AG04450 (cell line): ENCODE measurements around the gene NPAS3. TPM values are rescaled to one million over a fixed set of nuclear protein-coding genes. Genes with fewer than 3 reads are reported as not detected.

Experiments used
- CTCF ChIA-PET: fragments of 300-600, 350-600 bp; formaldehyde crosslinking; extraction: SDS; loops from one replicate; lab custom pipeline; 2022; ENCODE audit warnings: antibody characterized with exemption, inconsistent platforms; lab: Charles Lee
- POLR2A ChIA-PET: fragments of 350-600 bp; formaldehyde crosslinking; extraction: SDS; loops from one replicate; lab custom pipeline; 2021; ENCODE audit warnings: antibody characterized with exemption, inconsistent platforms; lab: Yijun Ruan, JAX
- DNase-seq: peaks from one replicate; pipeline ENCODE4 v3.0.0-alpha.2; 2011; ENCODE audit warnings: low read depth, low spot score
- H3K27ac ChIP-seq: one replicate; pipeline ENCODE4 v1.5.1; 2012; ENCODE audit warnings: low read depth, low read length, control low read depth
- H3K27me3 ChIP-seq: one replicate; pipeline ENCODE4 v1.6.0; 2012; ENCODE audit warnings: low read length; ENCODE audit not compliant: control insufficient read depth, insufficient read depth
- H3K4me3 ChIP-seq: 2 replicates; pipeline ENCODE4 v1.5.1; 2011; ENCODE audit warnings: mild to moderate bottlenecking, low read depth, low read length, control low read depth
- H3K9me3 ChIP-seq: 2 replicates; pipeline ENCODE4 v1.5.1; 2012; ENCODE audit warnings: low read length; ENCODE audit not compliant: control insufficient read depth, insufficient read depth
- CTCF ChIP-seq: IDR thresholded peaks from 2 replicates; pipeline ENCODE4 v1.5.1; 2011; ENCODE audit warnings: low read depth, low read length, control low read depth, inconsistent platforms
- polyA plus RNA-seq: library from polyadenylated mRNA; depleted of rRNA; stranded (reverse); fragments of >200 nt; gene quantifications from 2 replicates; pipeline ENCODE4 v1.2.3, GENCODE V29; 2011

Gene NPAS3
- polyA plus RNA-seq, 1 experiment, result not detected

DNA sequence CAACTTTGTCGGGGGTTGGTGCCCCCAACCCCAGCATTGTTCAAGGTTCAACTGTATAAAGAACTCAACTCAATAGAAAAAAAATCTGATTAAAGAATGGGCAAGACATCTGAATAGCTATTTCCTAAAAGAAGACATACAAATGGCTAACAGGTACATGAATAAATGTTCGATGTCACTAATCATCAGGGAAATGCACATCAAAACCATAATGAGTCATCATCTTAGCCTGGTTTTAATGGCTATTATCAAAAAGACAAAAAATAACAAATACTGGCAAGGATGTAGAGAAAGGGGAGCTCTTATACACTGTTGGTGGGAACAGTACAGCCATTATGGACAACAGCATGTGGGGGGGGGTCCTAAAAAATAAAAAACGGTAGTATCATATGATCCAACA, 28.7 kb downstream of the NPAS3 start:
- POLR2A ChIA-PET, result no interaction called here
- Histone ChIP-seq H3K9me3 (no peaks in the 10 kb centered on the region), H3K27me3 (no peaks in the 10 kb centered on the region), H3K27ac (no peak overlapping the region), H3K4me3 (no peak overlapping the region)
- CTCF ChIA-PET, result no interaction called here
- TF ChIP-seq CTCF, result no peak
- no peak for DNase-seq

DNA sequence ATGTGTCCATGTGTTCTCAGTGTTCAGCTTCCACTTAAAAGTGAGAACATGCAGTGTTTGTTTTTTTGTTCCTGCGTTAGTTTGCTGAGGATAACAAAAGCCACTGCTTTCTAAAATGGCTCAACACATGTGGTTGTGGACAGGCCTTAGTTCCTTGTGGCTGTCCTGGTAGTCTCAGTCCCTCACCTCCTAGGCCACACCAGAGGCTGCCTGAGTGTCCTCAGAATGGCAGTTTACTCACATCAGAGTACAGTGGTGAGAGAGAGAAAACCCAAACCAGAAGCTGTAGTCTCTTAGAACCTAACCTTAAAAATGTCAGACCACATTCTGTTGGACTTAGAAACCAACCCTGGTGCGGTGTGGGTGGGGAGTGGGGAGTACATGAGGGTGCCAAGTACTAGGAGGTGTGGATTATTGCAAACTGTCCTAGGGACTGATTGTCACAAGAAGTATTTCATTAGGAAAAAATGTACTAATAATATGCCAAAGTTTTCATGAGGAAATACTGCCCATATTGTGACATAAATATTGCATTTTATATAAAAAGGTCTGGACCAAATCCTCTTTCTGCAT, 30.4 kb downstream of the NPAS3 start:
- CTCF ChIA-PET, result no interaction called here
- TF ChIP-seq CTCF, result no peak
- H3K27me3 ChIP-seq, result no peaks in the 10 kb centered on the region
- H3K9me3 ChIP-seq, result no peaks in the 10 kb centered on the region
- POLR2A ChIA-PET, result no interaction called here
- no peak overlapping the region for H3K4me3 ChIP-seq
- no peak for DNase-seq
- no peak overlapping the region for H3K27ac ChIP-seq

DNA sequence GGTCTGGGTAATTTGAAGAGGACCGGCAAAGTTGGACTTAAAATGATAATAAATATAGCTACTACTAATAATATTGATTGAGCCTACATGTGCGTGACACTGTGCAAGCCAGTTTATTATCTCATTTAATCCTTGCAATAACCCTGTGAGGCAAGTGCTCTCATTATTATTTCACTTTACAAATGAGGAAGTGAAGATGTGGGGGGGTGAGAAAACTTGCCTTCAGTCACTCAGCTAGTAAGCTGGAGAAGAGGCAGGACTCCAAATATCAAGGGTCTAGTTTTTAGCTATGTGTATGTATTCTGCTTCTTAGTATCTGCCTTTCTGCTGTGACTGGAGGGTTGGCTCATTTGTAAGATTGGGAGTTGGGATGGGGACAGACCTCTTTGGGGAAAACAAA, 39.2 kb downstream of the NPAS3 start:
- Histone ChIP-seq H3K27me3 (no peaks in the 10 kb centered on the region), H3K27ac (no peak overlapping the region), H3K9me3 (no peaks in the 10 kb centered on the region), H3K4me3 (no peak overlapping the region)
- CTCF ChIA-PET, result no interaction called here
- no peak for TF ChIP-seq CTCF
- DNase-seq, result no peak
- POLR2A ChIA-PET, result no interaction called here

DNA sequence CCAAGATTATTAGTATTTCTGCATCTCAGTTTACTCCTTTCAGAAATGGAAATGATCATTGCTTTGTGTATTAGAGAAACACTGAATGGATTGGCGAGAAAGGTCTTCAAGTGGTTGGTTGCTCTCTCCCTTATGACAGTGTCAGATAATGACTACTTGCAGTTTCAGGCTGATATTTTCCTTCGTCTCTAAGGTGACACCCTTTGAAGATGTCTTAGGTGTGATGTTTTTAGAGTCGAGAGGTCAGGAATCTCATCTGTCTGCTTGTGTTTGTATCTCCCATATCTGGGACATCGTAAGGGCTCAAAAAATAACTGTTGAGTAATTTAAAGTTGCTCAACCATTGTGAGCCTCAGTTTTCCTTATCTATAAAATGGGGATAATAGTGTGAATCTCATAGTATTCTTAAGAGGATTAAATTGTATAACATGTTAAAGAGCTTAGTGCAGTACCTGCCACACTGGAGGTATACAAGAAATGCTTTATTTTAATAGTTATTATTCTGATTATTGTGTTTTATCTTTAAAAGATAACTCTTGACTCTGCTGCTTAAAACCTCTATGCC, 40.1 kb downstream of the NPAS3 start:
- POLR2A ChIA-PET, result no interaction called here

More for the DNA sequence above, 40.1 kb downstream of the NPAS3 start:
- DNase-seq, result no peak
- Histone ChIP-seq H3K4me3 (no peak overlapping the region), H3K27ac (no peak overlapping the region), H3K27me3 (no peaks in the 10 kb centered on the region), H3K9me3 (no peaks in the 10 kb centered on the region)
- CTCF ChIA-PET, result no interaction called here
- TF ChIP-seq CTCF, result no peak
